ENCODE measurements around the gene CACNA1E.

CACNA1E gene

GRCh38 chr1:181776044-181776443, 292.7 kb downstream of the CACNA1E start:
- TF ChIP-seq CREB5 (CRISPR knock-in tag; IDR thresholded peaks at IDR 0.05; ENCODE audit: low read depth) (no peak), ZC3H10 (CRISPR knock-in tag; IDR thresholded peaks at IDR 0.05) (no peak), GLIS3 (CRISPR knock-in tag; IDR thresholded peaks at IDR 0.05) (no peak), PATZ1 (CRISPR knock-in tag; IDR thresholded peaks at IDR 0.05; ENCODE audit: borderline replicate concordance) (no peak), BACH2 (CRISPR knock-in tag; IDR thresholded peaks at IDR 0.05; ENCODE audit: borderline replicate concordance) (no peak), POU6F1 (CRISPR knock-in tag; IDR thresholded peaks at IDR 0.05; ENCODE audit: borderline replicate concordance, low read depth) (no peak), TCF4 (CRISPR knock-in tag; IDR thresholded peaks at IDR 0.05; ENCODE audit: borderline replicate concordance) (no peak), PPARA (CRISPR knock-in tag; IDR thresholded peaks at IDR 0.05; ENCODE audit: borderline replicate concordance) (no peak), OSR1 (CRISPR knock-in tag; IDR thresholded peaks at IDR 0.05) (no peak), CSRNP3 (CRISPR knock-in tag; IDR thresholded peaks at IDR 0.05) (no peak), ZFP3 (CRISPR knock-in tag; IDR thresholded peaks at IDR 0.05) (no peak), ZFP30 (CRISPR knock-in tag; IDR thresholded peaks at IDR 0.05) (no peak), ISL1 (CRISPR knock-in tag; IDR thresholded peaks at IDR 0.05) (no peak)
- no peak for ATAC-seq

- TF ChIP-seq TOX (CRISPR knock-in tag; IDR thresholded peaks at IDR 0.05; ENCODE audit: borderline replicate concordance) (no peak), ZNF70 (CRISPR knock-in tag; IDR thresholded peaks at IDR 0.05) (no peak), ESRRG (CRISPR knock-in tag; IDR thresholded peaks at IDR 0.05) (no peak), BACH2 (CRISPR knock-in tag; IDR thresholded peaks at IDR 0.05; ENCODE audit: borderline replicate concordance) (no peak), ISL1 (CRISPR knock-in tag; IDR thresholded peaks at IDR 0.05) (no peak), CREB5 (CRISPR knock-in tag; IDR thresholded peaks at IDR 0.05; ENCODE audit: low read depth) (no peak), CSDC2 (CRISPR knock-in tag; IDR thresholded peaks at IDR 0.05) (no peak)
- no peak for ATAC-seq
Observed at GRCh38 chr1:181777286-181777685, 294.0 kb downstream of the CACNA1E start.

- no peak for TF ChIP-seq ZNF8 (CRISPR knock-in tag; IDR thresholded peaks at IDR 0.05)
- no peak for TF ChIP-seq ZFP30 (CRISPR knock-in tag; IDR thresholded peaks at IDR 0.05)
- no peak for TF ChIP-seq RARB (CRISPR knock-in tag; IDR thresholded peaks at IDR 0.05)
- no peak for TF ChIP-seq ISL1 (CRISPR knock-in tag; IDR thresholded peaks at IDR 0.05)
- TF ChIP-seq CSDC2 (CRISPR knock-in tag; IDR thresholded peaks at IDR 0.05): no peak
- no peak for TF ChIP-seq GLIS3 (CRISPR knock-in tag; IDR thresholded peaks at IDR 0.05)
- no peak for TF ChIP-seq TCF4 (CRISPR knock-in tag; IDR thresholded peaks at IDR 0.05; ENCODE audit: borderline replicate concordance)
- TF ChIP-seq TSHZ2 (CRISPR knock-in tag; IDR thresholded peaks at IDR 0.05): no peak
- TF ChIP-seq PATZ1 (CRISPR knock-in tag; IDR thresholded peaks at IDR 0.05; ENCODE audit: borderline replicate concordance): no peak
- no peak for ATAC-seq
Observed at GRCh38 chr1:181777812-181778211, 294.5 kb downstream of the CACNA1E start.

Measured in SK-N-SH treated with all-trans-retinoic acid at 6 μM for 48 hours (cell line).